ENCODE measurements around the gene IFNA10.
"Not testable (repeated sequence)": the region's sequence is repeated elsewhere in the genome, so short reads cannot be mapped to it uniquely, and the experiment has no call there.

DNA sequence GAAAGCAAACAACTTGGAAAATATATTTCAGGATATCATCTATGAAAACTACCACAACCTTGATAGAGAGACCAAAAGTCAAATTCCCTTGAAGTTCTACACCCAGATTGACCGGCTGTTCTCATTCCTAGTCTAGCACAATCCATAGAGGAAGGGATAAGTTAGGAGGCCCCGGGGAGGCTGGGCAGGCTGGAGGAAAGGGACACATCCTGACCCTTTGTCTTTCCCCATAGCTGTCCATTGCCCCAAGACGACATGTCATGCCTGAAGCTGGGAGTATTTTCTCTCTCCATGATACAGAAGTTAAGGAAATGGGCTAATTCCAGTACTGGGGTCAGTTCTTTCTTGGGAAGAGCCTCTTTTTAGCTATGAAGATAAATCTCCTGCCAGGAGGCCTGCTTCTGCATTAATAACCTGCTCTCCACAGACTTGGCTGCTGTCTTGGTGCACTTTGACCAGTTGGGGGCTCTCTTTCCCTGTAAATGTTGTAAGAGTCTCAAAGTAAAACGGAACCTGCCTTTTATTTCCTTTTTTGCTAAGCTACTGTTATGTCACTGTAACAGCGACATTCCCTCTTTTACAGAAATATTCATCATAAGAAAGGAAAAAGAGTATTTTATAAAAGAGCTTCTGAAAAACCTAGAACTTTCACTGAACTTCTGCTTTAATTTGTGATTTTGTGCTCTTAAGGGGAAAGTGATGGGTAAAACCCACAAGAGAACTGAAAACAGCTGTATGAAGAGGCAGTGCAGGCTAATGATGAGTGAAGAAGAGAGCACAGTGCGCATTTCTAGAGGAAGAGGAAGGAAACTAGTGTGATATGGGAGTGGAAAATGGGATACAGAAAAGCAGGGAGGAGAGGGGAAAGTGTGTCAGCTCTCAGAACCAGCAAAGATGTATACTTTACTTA, 11.8 kb downstream of the IFNA10 start:
- TF ChIP-seq, protein P1, sequence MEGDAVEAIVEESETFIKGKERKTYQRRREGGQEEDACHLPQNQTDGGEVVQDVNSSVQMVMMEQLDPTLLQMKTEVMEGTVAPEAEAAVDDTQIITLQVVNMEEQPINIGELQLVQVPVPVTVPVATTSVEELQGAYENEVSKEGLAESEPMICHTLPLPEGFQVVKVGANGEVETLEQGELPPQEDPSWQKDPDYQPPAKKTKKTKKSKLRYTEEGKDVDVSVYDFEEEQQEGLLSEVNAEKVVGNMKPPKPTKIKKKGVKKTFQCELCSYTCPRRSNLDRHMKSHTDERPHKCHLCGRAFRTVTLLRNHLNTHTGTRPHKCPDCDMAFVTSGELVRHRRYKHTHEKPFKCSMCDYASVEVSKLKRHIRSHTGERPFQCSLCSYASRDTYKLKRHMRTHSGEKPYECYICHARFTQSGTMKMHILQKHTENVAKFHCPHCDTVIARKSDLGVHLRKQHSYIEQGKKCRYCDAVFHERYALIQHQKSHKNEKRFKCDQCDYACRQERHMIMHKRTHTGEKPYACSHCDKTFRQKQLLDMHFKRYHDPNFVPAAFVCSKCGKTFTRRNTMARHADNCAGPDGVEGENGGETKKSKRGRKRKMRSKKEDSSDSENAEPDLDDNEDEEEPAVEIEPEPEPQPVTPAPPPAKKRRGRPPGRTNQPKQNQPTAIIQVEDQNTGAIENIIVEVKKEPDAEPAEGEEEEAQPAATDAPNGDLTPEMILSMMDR (IDR thresholded peaks at IDR 0.05; ENCODE audit: low read length), result peak; percentile 36
- not testable (repeated sequence) for TF ChIP-seq EZH2 (optimal IDR thresholded peaks at IDR 0.05; ENCODE audit: low read depth, low read length); EZH2phosphoT487 (IDR thresholded peaks at IDR 0.05; ENCODE audit: low read length)
